ENCODE measurements around the gene PRKAR1B.
"Not testable (repeated sequence)": the region's sequence is repeated elsewhere in the genome, so short reads cannot be mapped to it uniquely, and the experiment has no call there.

The PRKAR1B gene

GRCh38 chr7:651032-651728 is 75.9 kb downstream of the PRKAR1B start:
- DNase-seq (ENCODE audit: low read depth in 4 of 4, low spot score in 1 of 4): peak in 1 of 4 experiments; percentile 6

- DNase-seq (ENCODE audit: low read depth in 4 of 4, low spot score in 1 of 4): no peak
Observed at GRCh38 chr7:650339-651031, 76.6 kb downstream of the PRKAR1B start.

DNA sequence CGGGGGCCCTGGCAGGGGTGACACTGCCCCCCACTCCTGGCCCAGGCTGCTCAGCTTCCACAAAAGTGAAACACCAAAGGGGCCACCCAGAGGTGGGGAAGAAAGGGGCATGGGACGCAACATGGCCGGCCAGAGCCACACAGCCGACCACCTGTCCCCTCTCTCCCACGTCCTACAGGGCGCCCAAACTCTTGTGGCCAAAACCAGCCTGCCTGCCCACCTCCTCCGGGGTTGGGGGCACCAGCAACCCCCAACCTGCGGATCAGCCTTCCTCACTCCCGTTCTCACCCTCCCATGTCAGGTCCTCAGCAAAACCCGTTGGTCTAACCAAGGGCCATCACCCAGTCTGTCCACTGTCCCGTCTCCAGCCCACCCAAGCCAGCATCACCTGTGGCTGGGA is 80.1 kb downstream of the PRKAR1B start:
- DNase-seq (ENCODE audit: low read depth in 4 of 4, low spot score in 1 of 4): no peak

GRCh38 chr7:646487-646886 is 80.6 kb downstream of the PRKAR1B start:
- DNase-seq (ENCODE audit: low read depth in 4 of 4, low spot score in 1 of 4): no peak

DNA sequence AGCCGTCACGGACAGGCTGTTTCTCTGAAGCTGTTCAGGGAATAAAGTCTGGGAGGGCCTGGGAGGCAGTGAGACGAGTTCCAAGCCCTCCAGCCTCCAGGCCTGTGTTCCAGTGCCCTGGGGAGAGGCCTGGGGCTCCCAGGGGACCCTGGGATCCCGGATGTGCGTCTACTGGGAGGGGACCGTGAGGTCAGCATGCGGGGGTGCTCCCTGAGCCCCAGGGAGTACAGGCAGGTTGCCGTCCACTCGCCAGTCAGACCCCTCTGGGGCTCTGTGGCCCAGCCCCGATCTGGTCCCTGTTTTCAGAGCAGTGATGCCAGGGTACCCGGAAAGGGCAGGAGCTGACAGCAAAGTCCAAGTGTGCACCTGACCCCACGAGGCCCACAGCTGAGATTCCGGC is 81.5 kb downstream of the PRKAR1B start:
- DNase-seq (ENCODE audit: low read depth in 4 of 4, low spot score in 1 of 4): no peak

- no peak for DNase-seq (ENCODE audit: low read depth in 4 of 4, low spot score in 1 of 4)
Observed at GRCh38 chr7:644381-645305, 82.4 kb downstream of the PRKAR1B start.

- no peak for DNase-seq (ENCODE audit: low read depth in 4 of 4, low spot score in 1 of 4)
Observed at GRCh38 chr7:641966-642365, 85.1 kb downstream of the PRKAR1B start.

- no peak for DNase-seq (ENCODE audit: low read depth in 4 of 4, low spot score in 1 of 4)
Observed at GRCh38 chr7:641269-641671, 85.8 kb downstream of the PRKAR1B start.

- DNase-seq (ENCODE audit: low read depth in 4 of 4, low spot score in 1 of 4): no peak
Observed at GRCh38 chr7:638256-639011, 88.6 kb downstream of the PRKAR1B start.

GRCh38 chr7:637826-638225 is 89.3 kb downstream of the PRKAR1B start:
- no peak for DNase-seq (ENCODE audit: low read depth in 4 of 4, low spot score in 1 of 4)

GRCh38 chr7:636396-636795 is 90.7 kb downstream of the PRKAR1B start:
- no peak for DNase-seq (ENCODE audit: low read depth in 4 of 4, low spot score in 1 of 4)

GRCh38 chr7:635687-636382 is 91.2 kb downstream of the PRKAR1B start:
- not testable (repeated sequence) for DNase-seq (ENCODE audit: low read depth in 4 of 4, low spot score in 1 of 4)

DNA sequence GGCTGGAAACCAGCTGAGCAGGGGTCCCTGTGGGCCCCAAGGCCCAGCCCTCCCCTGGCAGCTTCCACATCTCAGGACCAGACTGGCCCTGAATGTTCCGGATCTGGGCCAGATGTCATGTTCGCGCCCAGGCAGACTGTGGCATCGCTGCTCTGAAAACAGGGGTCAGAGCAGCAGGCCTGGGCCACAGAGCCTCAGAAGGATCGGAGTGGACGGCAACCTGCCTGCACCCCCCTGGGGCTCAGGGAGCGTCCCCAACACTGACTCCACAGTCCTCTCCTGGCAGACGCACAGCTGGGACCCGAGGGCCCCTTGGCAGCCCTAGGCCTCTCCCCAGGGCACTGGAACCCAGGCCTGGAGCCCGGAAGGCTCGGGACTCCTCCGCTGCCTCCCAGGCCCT is 91.9 kb downstream of the PRKAR1B start:
- no peak for DNase-seq (ENCODE audit: low read depth in 4 of 4, low spot score in 1 of 4)

DNA sequence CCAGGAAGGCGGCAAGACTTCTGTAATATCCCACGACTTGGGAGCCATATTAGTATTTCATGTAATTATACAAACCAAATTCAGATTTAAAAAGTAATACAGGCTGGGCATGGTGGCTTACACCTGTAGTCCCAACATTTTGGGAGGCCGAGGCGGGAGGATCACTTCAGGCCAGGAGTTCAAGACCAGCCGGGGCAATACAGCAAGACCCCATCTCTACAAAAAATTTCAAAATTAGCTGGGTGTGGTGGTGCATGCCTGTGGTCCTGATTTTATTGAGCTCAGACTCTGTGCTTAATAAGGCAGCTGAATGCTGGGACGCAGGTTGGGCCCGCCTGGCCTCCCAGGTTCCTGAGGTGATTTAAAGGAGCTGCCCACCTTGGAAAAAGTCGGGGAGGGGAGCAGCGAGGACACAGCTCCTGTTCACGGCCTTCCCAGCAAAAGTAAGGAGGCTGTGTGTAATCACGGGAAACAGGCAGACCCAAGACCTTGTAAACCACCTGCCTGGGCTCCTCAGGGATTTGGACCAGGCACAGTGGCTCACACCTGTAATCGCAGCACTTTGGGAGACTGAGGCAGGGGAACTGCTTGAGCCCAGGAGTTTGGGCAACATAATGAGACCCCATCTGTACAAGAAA is 93.6 kb downstream of the PRKAR1B start:
- no peak for DNase-seq (ENCODE audit: low read depth in 4 of 4, low spot score in 1 of 4)

DNA sequence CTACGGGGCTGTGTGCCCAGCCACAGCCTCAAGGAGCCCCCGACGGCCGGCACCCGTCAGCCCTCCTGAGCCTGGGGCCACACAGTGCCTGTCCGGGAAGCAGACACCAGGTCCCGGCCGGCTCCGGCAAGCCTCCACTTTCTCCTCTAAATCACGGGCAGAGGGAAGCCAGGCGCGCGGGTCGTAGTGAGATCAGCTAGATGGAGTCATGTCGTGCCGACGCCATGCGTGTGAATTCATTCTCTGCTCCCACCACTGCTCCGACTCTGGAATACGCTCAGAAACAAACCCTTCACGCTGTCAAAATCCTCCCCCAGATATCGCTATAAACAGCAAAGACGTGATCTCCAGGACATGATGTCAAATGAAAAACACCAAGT is 94.3 kb downstream of the PRKAR1B start:
- no peak for DNase-seq (ENCODE audit: low read depth in 4 of 4, low spot score in 1 of 4)

- DNase-seq (ENCODE audit: low read depth in 4 of 4, low spot score in 1 of 4): no peak
Observed at GRCh38 chr7:631964-632830, 94.9 kb downstream of the PRKAR1B start.

- DNase-seq (ENCODE audit: low read depth in 4 of 4, low spot score in 1 of 4): no peak
Observed at GRCh38 chr7:631291-631711, 95.8 kb downstream of the PRKAR1B start.

- DNase-seq (ENCODE audit: low read depth in 4 of 4, low spot score in 1 of 4): no peak
Observed at GRCh38 chr7:630539-630938, 96.5 kb downstream of the PRKAR1B start.

GRCh38 chr7:630111-630511 is 97.0 kb downstream of the PRKAR1B start:
- DNase-seq (ENCODE audit: low read depth in 4 of 4, low spot score in 1 of 4): no peak
